Calu3 (cell line): ENCODE results near the gene IFITM5. TPM values are rescaled to one million over a fixed set of nuclear protein-coding genes. Genes with fewer than 3 reads are reported as not detected.
A peak's percentile ranks its signal among the peaks of the same experiment; 100 is the strongest.
"Not testable (repeated sequence)": the region's sequence is repeated elsewhere in the genome, so short reads cannot be mapped to it uniquely, and the experiment has no call there.

Source experiments
- BruUV-seq: library from RNA; stranded (reverse); fragments of 400-500 nt; replicated peaks from 2 replicates; lab custom pipeline; 2021; lab: Mats Ljungman, UMichigan
- CTCF ChIA-PET: fragments of 300-600 bp; sonication (Branson Sonifier 250); formaldehyde crosslinking; loops from one replicate; lab custom pipeline; 2022; ENCODE audit warnings: antibody characterized with exemption; lab: Charles Lee
- DNase-seq: peaks from one replicate; pipeline ENCODE4 v3.0.0; 2022
- H3K27ac Mint-ChIP-seq: one replicate; pipeline ENCODE4 v1.8.0; 2022; ENCODE audit warnings: mixed read lengths; ENCODE audit not compliant: unreplicated experiment
- H3K27me3 Mint-ChIP-seq: one replicate; pipeline ENCODE4 v1.8.0; 2022; ENCODE audit warnings: mixed read lengths; ENCODE audit not compliant: unreplicated experiment
- H3K36me3 Mint-ChIP-seq: one replicate; pipeline ENCODE4 v1.8.0; 2022; ENCODE audit warnings: mild to moderate bottlenecking, moderate library complexity, mixed read lengths; ENCODE audit not compliant: insufficient read depth, unreplicated experiment
- H3K4me1 Mint-ChIP-seq: one replicate; pipeline ENCODE4 v1.8.0; 2022; ENCODE audit warnings: mild to moderate bottlenecking, low read depth, mixed read lengths; ENCODE audit not compliant: unreplicated experiment
- H3K4me3 Mint-ChIP-seq: one replicate; pipeline ENCODE4 v1.8.0; 2022; ENCODE audit warnings: mild to moderate bottlenecking, low read depth, moderate library complexity, mixed read lengths; ENCODE audit not compliant: unreplicated experiment
- H3K9me3 Mint-ChIP-seq: one replicate; pipeline ENCODE4 v1.8.0; 2022; ENCODE audit warnings: low read depth, mixed read lengths; ENCODE audit not compliant: unreplicated experiment
- intact Hi-C: fragments of 100-400 bp; cut with micrococcal nuclease; formaldehyde crosslinking; loops from one replicate; pipeline ENCODE4 v1.10.0; 2022; ENCODE audit not compliant: unreplicated experiment
- total RNA-seq: library from RNA; stranded (reverse); gene quantifications from 2 replicates; pipeline ENCODE4 v1.2.3, GENCODE V29; 2022
- TF ChIP-seq, protein P1 (sequence below): fragments of 200-600 bp; IDR thresholded peaks from one replicate; pipeline ENCODE4 v1.8.0; 2022; ENCODE audit warnings: antibody characterized with exemption; ENCODE audit not compliant: unreplicated experiment

The IFITM5 gene
- total RNA-seq, 1 experiment from 2014 or later, result not detected

DNA sequence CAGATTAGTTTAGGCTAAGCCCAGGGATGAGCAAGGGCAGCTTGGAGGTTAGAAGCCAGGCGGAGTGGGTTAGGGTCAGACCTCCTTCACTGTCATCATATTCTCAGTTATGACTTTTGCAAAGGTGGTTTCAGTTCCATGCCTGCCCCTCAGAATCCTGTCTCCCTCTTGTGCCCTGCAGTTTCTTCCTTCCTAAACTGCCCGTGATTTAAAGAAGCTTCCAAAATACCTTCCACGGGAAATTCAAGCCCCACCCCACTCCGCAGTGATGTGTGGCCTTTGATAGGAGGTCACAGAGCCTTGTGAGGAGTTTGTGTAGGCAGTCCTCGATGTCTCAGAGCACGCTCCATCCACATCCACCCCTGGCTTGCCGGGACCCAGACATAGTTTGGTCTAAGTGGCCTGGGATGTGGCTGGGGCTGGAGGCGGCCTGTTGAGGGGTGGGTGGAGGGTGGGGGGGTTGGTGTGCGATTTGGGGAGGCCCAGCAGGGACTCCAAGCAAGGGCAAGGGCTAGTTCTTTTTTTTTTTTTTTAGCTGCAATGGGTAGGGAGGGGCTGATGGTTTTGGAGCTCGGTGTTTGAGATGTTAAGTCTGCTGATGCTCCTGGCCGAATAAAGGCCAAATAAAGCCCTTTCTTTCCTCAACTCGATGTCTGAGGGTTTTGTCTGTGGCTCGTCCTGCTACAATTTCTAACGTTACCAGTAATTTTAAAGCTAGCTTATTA, 12.9 kb upstream of the IFITM5 start:
- no peaks in the 10 kb centered on the region for H3K36me3 Mint-ChIP-seq
- TF ChIP-seq, protein P1, sequence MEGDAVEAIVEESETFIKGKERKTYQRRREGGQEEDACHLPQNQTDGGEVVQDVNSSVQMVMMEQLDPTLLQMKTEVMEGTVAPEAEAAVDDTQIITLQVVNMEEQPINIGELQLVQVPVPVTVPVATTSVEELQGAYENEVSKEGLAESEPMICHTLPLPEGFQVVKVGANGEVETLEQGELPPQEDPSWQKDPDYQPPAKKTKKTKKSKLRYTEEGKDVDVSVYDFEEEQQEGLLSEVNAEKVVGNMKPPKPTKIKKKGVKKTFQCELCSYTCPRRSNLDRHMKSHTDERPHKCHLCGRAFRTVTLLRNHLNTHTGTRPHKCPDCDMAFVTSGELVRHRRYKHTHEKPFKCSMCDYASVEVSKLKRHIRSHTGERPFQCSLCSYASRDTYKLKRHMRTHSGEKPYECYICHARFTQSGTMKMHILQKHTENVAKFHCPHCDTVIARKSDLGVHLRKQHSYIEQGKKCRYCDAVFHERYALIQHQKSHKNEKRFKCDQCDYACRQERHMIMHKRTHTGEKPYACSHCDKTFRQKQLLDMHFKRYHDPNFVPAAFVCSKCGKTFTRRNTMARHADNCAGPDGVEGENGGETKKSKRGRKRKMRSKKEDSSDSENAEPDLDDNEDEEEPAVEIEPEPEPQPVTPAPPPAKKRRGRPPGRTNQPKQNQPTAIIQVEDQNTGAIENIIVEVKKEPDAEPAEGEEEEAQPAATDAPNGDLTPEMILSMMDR, result no peak
- DNase-seq, result no peak
- no TSS peak for BruUV-seq
- peaks cover 72% of the 10 kb centered on the region for H3K27me3 Mint-ChIP-seq
- peaks cover 33% of the 10 kb centered on the region for H3K4me1 Mint-ChIP-seq
- no peaks in the 10 kb centered on the region for H3K9me3 Mint-ChIP-seq
- no peak overlapping the region for H3K4me3 Mint-ChIP-seq
- CTCF ChIA-PET, result interaction anchor here (0.6 to 0.7 kb wide), 2 partner anchors 44 to 80 kb away, joined by 3 read pairs; no protein-coding TSS in a partner anchor
- no peak overlapping the region for H3K27ac Mint-ChIP-seq
- intact Hi-C loops, result no loop called here

DNA sequence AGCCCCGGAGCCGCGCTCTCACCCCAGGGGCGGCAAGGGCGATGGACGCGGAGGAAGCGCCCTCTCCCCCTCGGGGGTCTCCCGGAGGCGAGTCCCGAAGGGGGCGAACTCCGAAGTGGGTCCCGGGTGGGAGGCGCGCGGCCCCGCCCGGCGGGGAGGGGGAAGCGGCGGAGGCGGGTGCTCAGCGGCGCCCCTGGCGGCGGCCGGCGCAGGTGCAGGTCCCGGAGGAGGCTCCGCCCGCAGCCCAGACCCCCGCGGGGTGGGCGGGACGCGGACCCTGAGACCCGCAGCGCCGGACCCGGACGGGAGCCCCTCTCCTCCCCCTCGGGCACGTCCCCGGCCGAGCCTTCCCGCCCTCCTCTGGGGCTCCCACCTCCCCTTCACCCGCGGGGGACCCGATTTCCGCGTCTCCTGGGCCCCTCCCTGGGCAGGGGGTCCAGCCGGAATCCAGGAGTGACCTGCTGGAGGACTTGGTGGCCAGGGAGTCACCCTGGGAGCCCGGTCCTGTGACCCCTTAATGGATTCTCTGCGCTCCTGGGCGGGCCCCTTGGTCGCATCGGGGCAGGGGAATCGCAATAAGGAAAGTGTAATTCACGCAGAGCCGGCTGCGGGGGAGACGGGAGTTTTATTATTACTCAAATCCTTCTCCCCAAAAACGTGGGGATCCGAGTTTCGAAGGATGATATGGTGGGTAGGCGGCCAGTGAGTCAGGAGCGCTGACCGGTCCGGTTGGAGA, 11.9 kb upstream of the IFITM5 start:
- intact Hi-C loops, CTCF ChIA-PET: not testable (repeated sequence)
- peaks cover 33% of the 10 kb centered on the region for H3K4me1 Mint-ChIP-seq

DNA sequence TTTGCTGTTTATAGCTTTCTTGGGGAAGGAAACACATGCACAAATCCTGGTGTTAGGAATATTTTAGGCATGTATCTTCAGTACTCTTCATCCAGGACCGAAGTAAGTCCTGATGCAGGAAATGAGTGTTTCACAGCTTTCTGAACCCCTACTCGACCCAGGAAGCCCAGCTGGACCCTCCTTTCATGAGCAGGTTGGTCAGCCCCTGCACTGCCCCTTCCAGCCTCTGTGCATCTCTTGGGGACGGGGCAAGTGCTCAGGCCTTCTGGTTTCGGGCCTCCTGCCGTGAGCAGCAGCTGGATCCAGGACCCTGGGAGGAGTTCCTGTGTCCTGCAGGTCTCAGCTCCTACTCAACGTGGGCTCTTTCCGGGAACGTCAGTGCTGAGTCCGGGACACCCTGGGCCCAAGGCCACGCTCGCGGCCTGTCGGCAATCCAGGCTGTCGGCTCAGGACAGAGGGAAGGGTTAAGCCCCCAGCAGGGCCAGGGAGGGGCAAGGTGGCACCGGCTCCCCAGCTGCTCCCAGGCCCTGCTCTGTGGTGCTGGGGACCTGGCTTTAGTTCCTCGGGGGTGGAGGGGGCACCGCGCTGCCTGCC, 10.8 kb upstream of the IFITM5 start:
- CTCF ChIA-PET, result interaction anchor here (0.7 to 1.0 kb wide), 2 partner anchors 9 kb away, joined by 3 read pairs; no protein-coding TSS in a partner anchor
- intact Hi-C loops, result loop anchor here (10.0 kb wide), 1 partner anchor 45 kb away; no protein-coding TSS in a partner anchor
- H3K36me3 Mint-ChIP-seq, BruUV-seq, H3K27ac Mint-ChIP-seq, DNase-seq, H3K9me3 Mint-ChIP-seq, H3K4me3 Mint-ChIP-seq: not testable (repeated sequence)
- peaks cover 33% of the 10 kb centered on the region for H3K4me1 Mint-ChIP-seq
- peaks cover 59% of the 10 kb centered on the region for H3K27me3 Mint-ChIP-seq

More for the DNA sequence above, 11.9 kb upstream of the IFITM5 start:
- peaks cover 61% of the 10 kb centered on the region for H3K27me3 Mint-ChIP-seq
- not testable (repeated sequence) for BruUV-seq, H3K36me3 Mint-ChIP-seq, H3K27ac Mint-ChIP-seq, DNase-seq, H3K9me3 Mint-ChIP-seq, H3K4me3 Mint-ChIP-seq

DNA sequence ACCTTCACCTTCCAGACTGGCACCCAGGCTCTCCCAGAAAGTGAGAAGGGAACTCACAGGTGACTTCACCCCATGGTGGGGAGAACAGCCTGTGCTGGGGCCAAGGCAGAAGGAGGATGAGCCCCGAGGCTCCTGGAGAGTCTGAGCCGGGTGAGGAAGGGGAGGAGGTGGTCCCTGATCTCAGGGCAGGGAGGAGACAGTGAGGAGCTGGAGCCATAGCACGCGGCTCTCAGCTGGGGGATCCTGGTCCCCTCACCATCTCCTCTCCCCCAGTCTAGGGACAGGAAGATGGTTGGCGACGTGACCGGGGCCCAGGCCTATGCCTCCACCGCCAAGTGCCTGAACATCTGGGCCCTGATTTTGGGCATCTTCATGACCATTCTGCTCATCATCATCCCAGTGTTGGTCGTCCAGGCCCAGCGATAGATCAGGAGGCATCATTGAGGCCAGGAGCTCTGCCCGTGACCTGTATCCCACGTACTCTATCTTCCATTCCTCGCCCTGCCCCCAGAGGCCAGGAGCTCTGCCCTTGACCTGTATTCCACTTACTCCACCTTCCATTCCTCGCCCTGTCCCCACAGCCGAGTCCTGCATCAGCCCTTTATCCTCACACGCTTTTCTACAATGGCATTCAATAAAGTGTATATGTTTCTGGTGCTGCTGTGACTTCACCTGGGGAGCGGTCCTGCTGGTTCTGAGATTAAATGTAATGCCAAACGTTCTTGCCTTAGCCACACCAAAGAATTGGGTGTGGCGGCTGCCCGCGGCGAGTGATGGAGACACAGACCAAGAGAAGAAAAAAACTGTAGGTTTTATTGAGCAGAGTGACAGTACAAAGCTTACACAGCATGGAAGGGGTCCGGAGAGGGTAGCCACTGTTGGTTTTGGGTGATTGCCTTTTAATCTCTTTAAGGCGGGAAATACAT, 9.7 kb upstream of the IFITM5 start:
- BruUV-seq, H3K9me3 Mint-ChIP-seq, H3K27ac Mint-ChIP-seq, H3K36me3 Mint-ChIP-seq: not testable (repeated sequence)
- CTCF ChIA-PET, result interaction anchor here (0.7 to 1.0 kb wide), 2 partner anchors 8 to 10 kb away, joined by 3 read pairs; no protein-coding TSS in a partner anchor
- Mint-ChIP-seq H3K4me3 (peak overlapping the region; percentile 47), H3K4me1 (peaks cover 27% of the 10 kb centered on the region), H3K27me3 (peaks cover 50% of the 10 kb centered on the region)
- peak; percentile 28 for DNase-seq
- intact Hi-C loops, result loop anchor here (10.0 kb wide), 1 partner anchor 46 kb away; no protein-coding TSS in a partner anchor

DNA sequence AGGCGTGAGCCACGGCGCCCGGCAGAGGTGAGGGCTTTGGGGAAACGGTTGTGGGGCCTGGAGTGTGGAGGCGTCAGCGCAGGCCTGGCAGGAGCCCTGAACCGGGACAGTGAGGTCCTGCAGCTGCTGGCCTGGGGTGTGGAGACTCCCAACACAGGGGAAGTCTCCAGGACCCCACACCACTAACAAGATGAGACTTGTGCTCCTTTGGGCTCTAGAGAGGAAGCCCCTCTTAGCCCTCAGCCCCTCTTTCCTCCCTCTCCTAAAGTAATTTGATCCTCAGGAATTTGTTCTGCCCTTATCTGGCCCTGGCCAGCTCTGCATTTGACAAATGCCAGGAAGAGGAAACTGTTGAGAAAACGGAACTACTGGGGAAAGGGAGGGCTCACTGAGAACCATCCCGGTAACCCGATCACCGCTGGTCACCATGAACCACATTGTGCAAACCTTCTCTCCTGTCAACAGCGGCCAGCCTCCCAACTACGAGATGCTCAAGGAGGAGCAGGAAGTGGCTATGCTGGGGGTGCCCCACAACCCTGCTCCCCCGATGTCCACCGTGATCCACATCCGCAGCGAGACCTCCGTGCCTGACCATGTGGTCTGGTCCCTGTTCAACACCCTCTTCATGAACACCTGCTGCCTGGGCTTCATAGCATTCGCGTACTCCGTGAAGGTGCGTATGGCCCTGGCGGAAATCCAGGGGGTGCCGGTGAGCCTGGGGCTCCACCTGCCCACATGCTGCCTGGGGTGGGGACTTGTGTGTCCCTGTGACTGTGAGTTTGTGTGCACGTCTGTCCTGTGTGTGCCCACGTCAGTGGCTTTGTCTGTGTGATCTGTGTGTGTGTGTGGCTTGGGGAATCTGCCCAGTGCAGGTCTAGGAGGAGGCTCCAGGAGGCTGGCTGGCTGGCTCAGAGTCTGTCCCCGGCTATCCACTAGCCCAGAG, 8.7 kb upstream of the IFITM5 start, which contains the start of gene IFITM2:
Gene IFITM2 (plus strand): TSS at position 51 of the 943 bp plus-strand sequence. CDS start 377 bp downstream, at position 428.
- DNase-seq, H3K27ac Mint-ChIP-seq, H3K36me3 Mint-ChIP-seq, H3K9me3 Mint-ChIP-seq: not testable (repeated sequence)
- TSS peak; percentile 55 for BruUV-seq
- intact Hi-C loops, result loop anchor here (1.0 to 10.0 kb wide), 2 partner anchors 12 to 47 kb away; partner anchors contain the start of gene IFITM3
- Mint-ChIP-seq H3K27me3 (peaks cover 40% of the 10 kb centered on the region), H3K4me3 (peak within 1 kb of the TSS; percentile 47), H3K4me1 (peaks cover 25% of the 10 kb centered on the region)
- CTCF ChIA-PET, result interaction anchor here (0.6 kb wide), 1 partner anchor 139 kb away, joined by 4 read pairs; no protein-coding TSS in a partner anchor
